Nucleus accumbens (tissue), 56 donors: ENCODE measurements around the gene MYL3.

Experiments
- DNase-seq, 56 donors: peaks; one replicate each; lab custom pipeline; 2025; lab: John Stamatoyannopoulos, UW

The MYL3 gene

DNA sequence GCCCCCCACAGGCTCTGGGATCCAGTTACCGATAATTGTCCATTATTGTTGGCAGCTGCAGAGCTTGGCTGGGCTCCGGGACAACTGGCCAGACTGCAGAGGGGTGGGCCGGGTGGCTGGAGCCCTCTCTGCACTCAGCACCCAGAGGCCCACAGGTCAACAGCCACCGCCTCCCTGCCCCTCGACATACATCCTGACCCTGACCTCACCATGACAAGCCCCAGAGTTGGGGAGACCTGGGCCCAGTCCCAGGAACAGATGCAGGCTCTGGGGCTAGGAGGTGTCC lies 36.7 kb upstream of the MYL3 start:
- peak in 23 of 56 donors; percentile 11 to 69 (median 27) for DNase-seq

DNA sequence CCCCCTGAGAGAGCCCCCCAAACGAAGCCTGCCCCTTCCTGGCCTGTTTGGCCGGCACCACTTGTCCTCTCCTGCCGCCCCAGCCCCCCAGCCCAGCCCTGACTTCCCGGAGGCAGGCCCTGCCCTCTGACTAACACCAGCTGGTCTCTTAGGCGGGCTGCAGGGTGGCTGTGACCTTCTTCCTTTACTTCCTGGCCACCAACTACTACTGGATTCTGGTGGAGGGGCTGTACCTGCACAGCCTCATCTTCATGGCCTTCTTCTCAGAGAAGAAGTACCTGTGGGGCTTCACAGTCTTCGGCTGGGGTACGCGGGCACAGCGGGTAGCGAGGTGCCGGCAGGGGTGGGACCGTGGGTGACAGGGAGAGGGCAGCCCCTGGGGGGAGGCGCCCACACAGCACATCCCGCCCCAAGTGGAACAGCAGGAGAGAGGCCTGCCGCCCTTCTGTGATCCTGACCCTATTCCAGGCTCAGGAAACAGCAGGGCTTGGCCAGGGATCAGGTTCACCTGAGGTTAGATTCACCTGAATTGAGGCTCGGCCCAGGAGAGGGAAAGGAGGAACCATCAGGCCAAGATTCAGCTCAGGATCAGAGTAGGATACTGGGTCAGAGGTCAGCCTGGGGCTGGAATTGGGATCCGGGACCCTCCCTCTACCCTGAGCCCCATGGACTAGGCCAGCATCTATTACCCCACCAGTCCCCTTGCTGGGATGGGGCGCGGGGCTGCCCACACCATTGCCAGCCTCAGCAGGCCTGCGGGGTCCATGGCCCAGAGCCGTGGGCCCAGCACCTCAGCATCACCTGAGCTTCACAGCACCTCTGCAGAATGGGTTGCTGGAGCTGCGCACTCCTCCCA lies 36.1 kb upstream of the MYL3 start:
- DNase-seq, result no peak

DNA sequence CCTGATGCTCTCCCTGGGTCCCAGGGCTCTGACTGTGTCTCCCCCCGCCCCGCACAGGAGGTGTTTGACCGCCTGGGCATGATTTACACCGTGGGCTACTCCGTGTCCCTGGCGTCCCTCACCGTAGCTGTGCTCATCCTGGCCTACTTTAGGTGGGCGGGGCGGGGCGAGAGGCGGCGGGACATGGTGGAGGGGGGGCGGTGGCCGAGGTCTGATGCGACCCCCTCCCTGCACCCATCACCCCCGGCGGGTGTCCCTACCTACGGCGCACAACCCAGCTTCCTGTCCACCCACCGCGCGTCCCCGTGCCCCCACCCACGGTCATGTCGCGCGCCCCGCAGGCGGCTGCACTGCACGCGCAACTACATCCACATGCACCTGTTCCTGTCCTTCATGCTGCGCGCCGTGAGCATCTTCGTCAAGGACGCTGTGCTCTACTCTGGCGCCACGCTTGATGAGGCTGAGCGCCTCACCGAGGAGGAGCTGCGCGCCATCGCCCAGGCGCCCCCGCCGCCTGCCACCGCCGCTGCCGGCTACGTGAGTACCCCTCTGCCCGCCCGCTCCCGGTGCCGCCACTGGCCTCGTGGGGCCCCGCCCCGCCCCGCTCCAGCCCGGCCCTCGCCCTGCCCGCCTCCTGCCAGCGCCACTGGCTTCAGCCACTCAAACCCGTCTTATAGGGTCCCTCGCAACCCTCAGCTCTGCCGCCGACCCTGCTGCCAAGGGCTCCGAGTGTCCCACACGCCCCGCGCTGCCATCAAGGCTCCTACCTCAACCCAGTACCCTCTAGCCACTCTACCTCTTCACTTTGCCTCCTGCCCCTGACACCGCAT lies 35.3 kb upstream of the MYL3 start:
- DNase-seq, result peak in 6 of 56 donors; percentile 14 to 78 (median 25)

DNA sequence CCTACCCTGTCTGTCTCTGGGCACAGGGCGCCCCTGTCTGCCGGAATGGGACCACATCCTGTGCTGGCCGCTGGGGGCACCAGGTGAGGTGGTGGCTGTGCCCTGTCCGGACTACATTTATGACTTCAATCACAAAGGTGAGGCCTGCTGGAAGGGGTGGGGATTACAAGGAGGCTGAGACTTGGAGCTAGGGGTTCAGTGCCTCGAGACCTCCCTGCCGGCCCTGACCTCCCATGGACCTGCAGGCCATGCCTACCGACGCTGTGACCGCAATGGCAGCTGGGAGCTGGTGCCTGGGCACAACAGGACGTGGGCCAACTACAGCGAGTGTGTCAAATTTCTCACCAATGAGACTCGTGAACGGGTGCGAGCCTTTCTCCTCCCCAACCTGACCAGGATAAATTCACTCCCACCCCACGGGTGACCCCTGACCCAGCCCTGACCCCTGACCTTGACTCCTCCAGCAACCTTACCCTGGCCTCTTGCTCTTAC lies 34.6 kb upstream of the MYL3 start:
- no peak for DNase-seq

DNA sequence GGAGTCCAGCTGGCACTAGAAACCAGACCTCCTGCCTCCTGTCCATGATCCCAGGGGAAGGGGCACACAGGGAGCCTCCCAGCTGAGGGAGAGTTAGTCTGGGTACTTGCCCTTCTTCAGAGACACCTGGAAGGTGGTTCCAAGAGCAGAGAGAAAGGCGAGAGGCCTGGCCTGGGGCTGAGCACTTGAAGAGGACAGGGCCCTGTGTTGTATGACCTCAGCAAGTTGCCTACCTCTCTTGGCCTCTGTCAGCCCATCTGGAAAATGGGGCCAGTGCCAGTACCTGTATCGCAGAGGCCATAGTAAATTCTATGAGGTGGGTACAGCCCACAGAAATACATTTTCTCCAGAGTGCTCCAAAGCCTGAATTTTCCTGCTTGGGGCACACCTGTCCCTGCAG lies 33.8 kb upstream of the MYL3 start:
- no peak for DNase-seq

DNA sequence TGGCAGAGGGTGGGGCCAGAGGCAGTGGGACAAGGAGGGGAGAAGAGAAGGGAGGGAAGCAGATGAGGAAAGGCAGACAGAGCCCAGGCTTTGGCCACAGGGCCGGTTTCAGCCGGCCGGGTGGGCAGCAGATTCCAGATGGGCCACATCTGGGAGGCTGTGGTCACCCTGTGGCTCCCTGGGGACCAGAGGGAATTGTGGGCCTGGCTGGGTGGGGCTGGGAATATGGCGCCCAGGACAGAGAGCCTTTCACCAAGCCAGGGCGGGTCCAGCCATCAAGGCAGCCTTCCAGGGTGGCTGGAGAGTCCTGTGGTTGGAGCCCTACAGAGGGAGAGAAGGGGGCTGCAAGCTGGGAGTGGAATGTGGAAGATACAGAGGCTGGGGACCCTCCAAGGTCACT lies 33.1 kb upstream of the MYL3 start:
- DNase-seq, result no peak

DNA sequence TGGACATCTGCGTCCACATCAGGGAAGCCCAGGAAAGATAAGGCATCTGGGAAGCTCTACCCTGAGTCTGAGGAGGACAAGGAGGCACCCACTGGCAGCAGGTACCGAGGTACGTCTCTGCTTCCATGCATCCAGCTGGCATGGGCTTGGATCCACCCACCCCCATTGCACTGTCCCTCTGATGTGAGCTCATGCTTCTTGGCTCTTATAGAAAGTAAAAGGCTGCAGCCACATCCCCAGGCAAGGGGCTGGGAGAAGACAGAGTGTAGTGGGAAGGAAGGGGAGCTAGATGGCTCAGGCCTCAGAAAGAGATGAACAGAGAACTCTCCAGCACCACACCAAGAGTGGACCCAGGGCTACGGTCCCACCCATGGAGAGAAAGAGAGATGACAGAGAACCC lies 32.5 kb upstream of the MYL3 start:
- no peak for DNase-seq

DNA sequence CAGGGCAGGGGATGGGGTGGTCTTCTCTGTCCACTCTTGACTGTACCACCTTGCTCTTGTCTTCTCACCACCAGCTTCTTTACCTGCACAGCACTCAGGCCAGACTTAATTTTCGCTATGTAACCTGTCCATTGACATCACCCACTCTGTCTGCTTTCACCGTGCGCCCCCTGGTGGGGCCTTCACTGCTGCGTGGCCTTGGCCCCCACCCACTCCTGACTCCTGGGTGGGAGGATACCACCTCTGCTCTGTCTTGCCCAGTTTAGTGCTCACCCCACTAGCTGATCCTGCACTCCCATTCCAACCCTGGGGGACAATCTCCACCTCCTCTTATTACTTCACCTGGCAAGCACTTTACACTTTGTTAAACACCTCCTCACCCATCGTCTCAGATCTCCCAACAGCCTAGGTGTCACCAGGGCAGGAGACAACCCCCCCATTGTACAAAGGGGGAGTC lies 32.0 kb upstream of the MYL3 start:
- DNase-seq, result peak in 27 of 56 donors; percentile 5 to 72 (median 19)

DNA sequence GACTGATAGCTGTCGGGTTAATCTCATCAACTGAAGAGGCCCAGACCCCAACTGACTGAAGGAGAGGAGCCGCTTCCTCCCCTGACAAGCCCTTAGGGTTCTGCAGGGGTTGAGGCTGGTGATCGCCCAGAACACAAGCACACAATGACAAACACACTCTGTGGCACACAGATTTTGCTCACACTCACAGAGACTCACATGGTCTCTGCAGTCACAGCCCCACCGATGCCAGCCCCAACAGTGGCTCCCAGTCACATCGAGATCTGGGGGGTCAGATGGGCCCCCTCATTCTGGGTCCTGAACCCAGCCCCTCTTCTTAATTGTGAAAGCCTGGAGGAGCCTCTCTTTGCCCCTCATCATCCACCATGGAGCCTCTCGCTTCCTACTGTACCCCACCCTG lies 31.0 kb upstream of the MYL3 start:
- DNase-seq, result no peak

DNA sequence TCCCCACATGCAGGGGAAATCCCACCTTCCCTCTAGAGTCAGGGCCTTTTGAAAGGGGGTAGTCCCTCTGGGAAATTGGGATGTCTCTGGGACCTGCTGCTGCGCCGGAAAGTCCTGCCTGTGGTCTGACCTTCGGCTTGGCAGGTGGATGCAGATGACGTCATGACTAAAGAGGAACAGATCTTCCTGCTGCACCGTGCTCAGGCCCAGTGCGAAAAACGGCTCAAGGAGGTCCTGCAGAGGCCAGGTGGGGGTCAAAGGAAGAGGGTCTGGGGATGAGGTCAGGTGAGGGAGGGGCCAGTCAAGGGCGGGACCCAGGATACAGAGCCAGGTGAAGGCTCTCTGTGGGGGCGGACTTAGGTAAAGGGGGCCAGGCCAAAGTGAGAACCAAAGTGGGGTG lies 30.5 kb upstream of the MYL3 start:
- DNase-seq, result no peak

DNA sequence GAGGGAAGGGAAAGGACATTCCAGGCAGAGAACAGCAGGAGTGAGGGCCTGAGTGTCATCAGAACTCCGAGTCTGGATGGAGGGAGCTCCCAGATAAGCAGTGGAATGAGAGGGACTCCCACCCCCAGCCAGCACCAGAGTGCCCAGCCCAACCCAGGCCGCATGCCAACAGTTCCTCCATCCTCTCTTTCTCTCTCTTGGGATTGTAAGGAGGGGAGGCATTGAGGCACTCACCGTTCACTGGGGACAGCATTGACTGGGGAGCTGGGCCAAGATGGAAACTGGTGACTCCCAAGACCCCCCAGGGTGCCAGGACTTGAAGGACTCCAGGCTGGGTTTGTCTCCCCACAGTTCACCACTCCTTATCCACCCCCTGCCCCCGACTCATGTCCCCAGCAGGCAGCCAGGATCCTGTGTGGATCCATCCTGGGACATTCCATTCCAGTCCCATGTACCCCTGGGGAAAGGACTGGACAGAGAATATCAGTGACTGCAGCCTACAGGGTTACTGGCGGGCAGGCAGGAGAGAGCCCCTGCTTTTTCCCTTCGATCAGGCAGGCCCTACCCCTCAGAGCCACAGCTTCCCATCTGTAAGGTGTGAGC lies 30.0 kb upstream of the MYL3 start:
- DNase-seq, result no peak

DNA sequence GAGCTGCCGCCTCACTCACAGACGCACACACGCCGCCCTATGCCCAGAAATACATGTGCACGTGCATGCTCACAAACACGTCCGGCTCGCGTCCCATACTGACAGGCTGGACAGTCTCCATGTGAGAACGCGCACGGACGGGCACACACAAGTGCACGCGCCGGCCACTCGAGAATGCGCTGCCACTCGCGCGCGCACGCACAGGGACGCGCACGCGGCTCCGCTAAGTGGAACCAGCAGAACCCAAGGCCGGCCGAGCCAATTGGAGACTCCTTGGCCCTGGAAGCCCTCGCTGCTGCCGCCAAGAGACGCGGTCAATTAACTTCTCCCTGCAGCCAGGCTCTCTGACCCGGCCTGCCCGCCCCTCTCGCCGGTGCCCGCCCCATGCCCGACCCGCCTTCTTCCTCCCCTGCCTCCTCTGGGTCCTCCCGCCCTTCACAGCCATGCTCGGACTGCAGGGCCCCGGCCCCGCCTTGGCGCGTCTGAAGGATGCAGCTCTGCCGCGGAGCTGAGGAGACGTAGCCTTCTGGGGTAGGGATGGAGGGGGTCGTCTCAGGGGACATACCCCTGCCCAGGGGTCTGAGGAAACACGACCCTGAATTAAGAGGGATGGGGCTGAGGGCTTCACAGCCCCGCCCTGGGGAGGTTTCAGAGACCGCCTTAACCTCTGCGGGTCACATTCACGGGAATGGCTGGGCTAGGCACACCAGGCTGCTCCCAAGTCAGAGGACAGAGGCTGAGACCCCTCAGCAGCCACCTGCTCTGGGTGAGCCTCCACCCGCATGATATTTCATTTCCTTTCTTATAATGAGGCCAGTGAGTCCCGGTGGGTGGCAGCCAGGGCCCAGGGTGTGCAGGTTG lies 29.3 kb upstream of the MYL3 start:
- DNase-seq, result peak in 50 of 56 donors; percentile 10 to 87 (median 55)

DNA sequence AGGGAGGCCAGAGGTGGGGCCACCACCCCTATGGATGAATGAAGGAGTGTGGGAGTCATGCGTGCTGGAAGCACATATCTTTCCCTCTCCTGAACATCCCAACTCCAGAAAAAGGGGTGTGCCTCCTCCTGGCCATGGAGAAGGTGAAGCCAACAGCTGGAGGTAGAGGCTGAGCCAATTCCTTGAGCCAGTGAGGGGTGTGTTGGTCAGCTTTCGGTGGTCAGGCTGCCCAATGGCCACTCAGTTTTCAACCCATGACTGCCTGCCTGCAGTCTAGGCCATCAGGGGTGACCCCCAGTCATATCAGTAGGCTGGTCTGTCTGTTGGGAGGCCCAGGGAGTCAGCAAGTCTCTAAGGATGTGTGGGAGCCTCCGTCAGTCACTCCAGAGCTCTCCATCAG lies 27.9 kb upstream of the MYL3 start:
- DNase-seq, result no peak

DNA sequence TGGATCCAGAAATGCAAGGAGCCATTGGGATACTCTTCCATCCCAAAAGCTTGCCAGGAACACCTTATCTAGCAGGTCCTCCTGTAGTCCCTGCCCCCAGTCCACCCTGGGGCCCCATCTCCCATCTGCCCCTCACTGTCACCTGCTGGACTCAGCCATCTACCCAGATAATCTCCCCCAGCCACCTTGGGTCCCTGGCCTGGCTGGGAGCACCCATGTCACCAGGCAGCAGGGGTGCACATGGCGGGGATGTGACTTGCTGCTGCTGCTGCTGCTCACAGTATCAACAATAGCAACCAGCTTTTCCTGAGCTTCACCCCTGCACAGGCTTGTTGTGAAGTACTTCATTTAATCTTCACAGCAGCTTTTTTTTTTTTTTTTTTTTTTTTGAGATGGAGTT lies 26.9 kb upstream of the MYL3 start:
- no peak for DNase-seq

DNA sequence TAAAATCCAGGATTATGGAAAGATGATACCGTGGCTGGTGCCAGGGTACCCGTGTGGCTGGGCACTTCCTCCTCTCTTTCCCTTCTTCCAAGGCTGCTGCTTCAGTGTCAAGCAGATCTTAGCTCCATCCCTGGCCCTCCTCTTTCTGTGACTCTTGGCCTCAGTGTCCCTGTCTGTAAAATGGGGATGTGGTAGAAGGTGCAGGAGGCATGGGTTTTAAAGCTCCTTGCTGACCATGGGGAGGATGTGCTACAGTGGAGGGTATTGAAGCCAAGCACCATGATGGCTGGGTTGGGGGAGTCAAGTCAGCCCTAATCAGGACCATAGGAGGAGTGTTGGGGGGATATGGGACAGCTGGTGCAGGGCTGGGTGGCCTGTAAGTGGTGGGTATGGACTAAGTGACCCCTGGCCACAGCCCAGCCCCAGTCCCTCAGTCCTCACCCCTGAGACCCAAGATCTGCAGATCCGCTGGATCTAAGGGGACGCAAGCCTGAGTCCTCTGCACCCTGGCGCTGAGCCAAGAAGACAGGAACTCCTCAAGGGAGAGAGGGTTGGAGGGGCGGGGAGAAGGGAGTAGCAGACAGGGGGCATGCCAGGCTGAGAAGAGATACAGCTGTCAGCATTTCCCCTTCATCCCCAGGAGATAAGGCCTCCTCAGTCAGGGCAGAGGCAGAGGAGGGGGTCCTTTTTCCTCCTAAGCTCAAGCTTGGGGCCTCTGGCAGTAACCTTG lies 26.3 kb upstream of the MYL3 start:
- no peak for DNase-seq

DNA sequence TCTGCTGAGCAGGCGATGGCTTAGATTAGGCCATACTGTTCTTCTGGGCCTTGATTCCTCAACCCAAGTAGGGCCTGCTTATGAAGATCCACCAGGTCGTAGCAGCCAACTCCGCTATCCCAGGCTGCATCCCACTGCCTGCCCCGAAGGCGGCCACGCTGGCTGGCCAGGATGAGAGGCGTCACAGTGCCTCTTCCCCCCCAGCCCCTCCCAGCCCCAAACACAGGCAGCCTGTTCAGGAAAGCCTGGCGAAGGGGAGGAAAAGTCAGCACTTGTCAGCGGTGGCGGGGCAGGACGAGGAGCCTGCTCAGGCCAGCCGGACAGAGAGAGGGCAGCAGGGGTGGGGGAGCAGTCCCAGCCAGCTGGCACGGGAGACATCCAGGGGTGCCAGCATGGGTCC lies 25.5 kb upstream of the MYL3 start:
- DNase-seq, result peak in 1 of 56 donors; percentile 37

DNA sequence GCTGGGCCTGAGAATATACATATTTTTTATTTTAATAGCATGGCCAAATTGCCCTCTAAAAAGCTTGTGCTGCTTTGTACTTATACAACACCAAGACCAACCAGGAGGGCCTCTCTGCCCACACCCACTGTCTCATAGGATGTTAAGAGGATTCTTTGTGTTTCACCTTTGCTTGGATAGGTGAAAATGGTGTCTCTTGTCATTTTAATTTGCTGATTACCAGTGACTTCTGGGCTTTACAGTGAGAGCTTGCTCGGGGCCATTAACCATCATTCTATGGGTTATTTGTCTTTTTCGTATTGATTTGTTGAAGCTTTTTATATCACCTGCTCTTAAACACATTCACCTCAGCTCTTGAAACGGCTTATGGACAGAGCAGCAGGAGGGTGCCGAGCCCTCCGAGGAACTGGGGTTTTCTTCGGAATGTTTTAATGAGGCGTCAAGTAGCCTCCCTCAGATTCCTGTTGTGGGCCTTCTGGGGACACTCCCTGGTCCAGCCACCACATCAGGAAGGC lies 24.8 kb upstream of the MYL3 start:
- no peak for DNase-seq

DNA sequence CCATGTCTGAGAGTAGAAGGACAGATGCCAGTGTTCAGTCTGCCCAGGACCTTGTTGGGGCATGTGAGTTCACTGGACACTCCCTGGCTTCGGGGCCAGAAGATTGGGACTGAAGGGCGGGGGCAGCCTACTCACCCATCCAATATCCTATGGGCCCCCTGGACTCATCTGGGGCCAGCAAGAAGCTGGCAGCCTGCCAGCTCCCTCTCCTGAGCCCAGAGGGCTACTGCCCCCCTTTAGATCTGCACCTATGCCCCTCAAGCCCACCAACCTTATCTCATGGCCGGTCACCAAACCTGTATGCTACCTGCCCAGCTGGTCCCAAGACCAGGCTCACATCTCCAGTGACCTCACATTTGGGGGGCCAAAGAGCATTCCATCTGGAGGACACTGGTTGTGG lies 22.4 kb upstream of the MYL3 start:
- DNase-seq, result no peak

DNA sequence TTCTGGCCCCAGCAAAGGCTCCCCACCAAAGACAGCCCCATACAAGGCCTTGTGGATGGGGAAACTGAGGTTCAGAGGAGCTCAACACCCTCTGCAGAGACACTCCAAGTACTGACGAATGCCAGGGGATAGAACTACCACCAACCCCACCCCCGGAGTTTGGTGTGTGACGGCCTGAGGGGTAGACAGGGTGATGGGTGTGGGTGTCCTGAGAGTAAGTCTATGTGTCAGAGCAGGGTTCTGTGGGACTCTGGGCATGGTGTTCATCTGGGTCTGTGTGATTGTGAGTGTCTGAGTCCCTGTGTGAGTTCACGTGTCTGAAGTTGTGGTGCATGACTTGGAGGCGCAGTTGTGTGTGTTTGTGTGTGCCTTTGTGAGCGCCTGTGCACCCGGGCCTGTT lies 21.7 kb upstream of the MYL3 start:
- no peak for DNase-seq
